Epidermal melanocyte (primary cell): ENCODE results near the gene JADE2.
"Not testable (repeated sequence)": the region's sequence is repeated elsewhere in the genome, so short reads cannot be mapped to it uniquely, and the experiment has no call there.

Experiments
- DNase-seq: peaks from one replicate; pipeline ENCODE4 v3.0.0; 2011; ENCODE audit warnings: low spot score; ENCODE audit not compliant: insufficient read length

The JADE2 gene

GRCh38 chr5:134524826-134525682, at the start of gene JADE2:
JADE2 (plus strand) TSS chr5:134525670; CDS start chr5:134535858, 10,188 bp downstream.
- DNase-seq = peak; percentile 68

GRCh38 chr5:134477462-134478245, 47.8 kb upstream of the JADE2 start:
- no peak for DNase-seq

- DNase-seq = peak; percentile 23
These were observed 45.6 kb upstream of the JADE2 start for GRCh38 chr5:134479839-134480238.

GRCh38 chr5:134489227-134489944, 36.1 kb upstream of the JADE2 start:
- no peak for DNase-seq

- DNase-seq = no peak
These were observed 35.1 kb upstream of the JADE2 start for GRCh38 chr5:134490255-134490924.

- no peak for DNase-seq
These were observed 34.6 kb upstream of the JADE2 start for GRCh38 chr5:134490925-134491271.

GRCh38 chr5:134491841-134492442, 33.5 kb upstream of the JADE2 start:
- no peak for DNase-seq

- DNase-seq = no peak
These were observed 32.9 kb upstream of the JADE2 start for GRCh38 chr5:134492568-134492967.

- DNase-seq = no peak
These were observed 31.9 kb upstream of the JADE2 start for GRCh38 chr5:134493461-134494055.

GRCh38 chr5:134494780-134495179, 30.7 kb upstream of the JADE2 start:
- DNase-seq = no peak

- DNase-seq = not testable (repeated sequence)
These were observed 25.6 kb upstream of the JADE2 start for GRCh38 chr5:134499905-134500304.

- no peak for DNase-seq
These were observed 24.6 kb upstream of the JADE2 start for GRCh38 chr5:134500699-134501430.

GRCh38 chr5:134502259-134502658, 23.2 kb upstream of the JADE2 start:
- DNase-seq = no peak

- DNase-seq = peak; percentile 21
These were observed 22.2 kb upstream of the JADE2 start for GRCh38 chr5:134503088-134503936.

GRCh38 chr5:134503937-134504437, 21.5 kb upstream of the JADE2 start:
- DNase-seq = no peak

- DNase-seq = no peak
These were observed 20.7 kb upstream of the JADE2 start for GRCh38 chr5:134504629-134505300.

GRCh38 chr5:134506054-134507039, 19.1 kb upstream of the JADE2 start:
- DNase-seq = no peak
